ENCODE data around the gene XK. TPM values are rescaled to one million over a fixed set of nuclear protein-coding genes. Genes with fewer than 3 reads are reported as not detected.

Gene XK
- total and polyA plus RNA-seq, 9 of the 15 experiments (the other 6 are each of a cell fraction or from before 2014, with no cell fraction given): 4.0 to 21.6 (median 11.6) TPM

DNA sequence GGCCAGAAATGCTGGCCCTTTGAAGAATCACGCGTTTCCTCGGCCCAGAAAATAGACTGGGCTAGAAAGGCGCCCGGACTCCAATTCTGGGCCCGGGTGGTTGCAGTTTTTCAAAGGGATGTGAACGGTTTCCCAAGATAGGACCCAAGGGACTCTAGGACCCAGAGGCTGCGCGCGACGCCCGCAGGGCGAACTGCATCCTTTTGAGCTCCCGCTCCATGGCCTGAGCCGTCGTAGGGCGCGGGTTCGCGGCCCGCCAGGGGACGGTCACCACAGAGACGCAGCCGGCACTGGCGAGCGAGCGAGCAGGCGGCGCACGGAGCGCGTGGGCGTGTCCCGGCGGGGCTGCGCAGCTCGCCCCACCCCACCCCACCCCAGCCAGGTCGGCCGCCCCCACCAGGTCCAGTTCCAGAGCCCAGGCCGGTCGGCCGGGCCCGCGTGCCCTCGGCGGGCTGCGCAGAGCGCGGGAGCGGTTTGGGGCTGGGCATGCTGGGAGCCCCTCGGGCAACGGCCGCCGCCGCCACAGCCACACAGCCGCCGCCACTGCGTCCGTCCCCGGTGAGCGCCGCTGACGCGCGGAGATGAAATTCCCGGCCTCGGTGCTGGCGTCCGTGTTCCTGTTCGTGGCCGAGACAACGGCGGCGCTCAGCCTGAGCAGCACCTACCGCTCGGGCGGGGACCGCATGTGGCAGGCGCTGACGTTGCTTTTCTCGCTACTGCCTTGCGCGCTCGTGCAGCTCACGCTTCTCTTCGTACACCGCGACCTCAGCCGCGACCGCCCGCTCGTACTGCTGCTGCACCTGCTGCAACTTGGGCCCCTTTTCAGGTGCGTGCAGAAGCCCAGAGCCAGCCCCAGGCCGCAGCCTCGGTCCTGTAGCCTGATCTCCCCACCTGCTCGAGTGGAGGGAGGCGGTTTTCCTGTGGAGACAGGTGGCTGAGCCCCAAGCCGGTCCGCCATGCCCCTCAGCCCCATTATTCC, at the start of gene XK (continued):
- no peak for TF ChIP-seq ZNF253 (CRISPR knock-in tag; conservative IDR thresholded peaks at IDR 0.05)
- no peak for TF ChIP-seq SAFB2 (IDR thresholded peaks at IDR 0.05; ENCODE audit: borderline replicate concordance, low read depth, low read length, severe bottlenecking)
- TF ChIP-seq, protein P1, sequence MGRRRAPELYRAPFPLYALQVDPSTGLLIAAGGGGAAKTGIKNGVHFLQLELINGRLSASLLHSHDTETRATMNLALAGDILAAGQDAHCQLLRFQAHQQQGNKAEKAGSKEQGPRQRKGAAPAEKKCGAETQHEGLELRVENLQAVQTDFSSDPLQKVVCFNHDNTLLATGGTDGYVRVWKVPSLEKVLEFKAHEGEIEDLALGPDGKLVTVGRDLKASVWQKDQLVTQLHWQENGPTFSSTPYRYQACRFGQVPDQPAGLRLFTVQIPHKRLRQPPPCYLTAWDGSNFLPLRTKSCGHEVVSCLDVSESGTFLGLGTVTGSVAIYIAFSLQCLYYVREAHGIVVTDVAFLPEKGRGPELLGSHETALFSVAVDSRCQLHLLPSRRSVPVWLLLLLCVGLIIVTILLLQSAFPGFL (CRISPR knock-in tag; IDR thresholded peaks at IDR 0.05): no peak
- TF ChIP-seq HES1 (IDR thresholded peaks at IDR 0.05; ENCODE audit: low read depth): no peak
- peak; percentile 80 for TF ChIP-seq ZNF431 (CRISPR knock-in tag; IDR thresholded peaks at IDR 0.05)
- no peak for TF ChIP-seq TAF15 (IDR thresholded peaks at IDR 0.05; ENCODE audit: low read depth, low read length)
- 0 out of 2 replicates have a peak, but pooled peaks have one; percentile 31 for TF ChIP-seq MTA3 (IDR thresholded peaks at IDR 0.05; ENCODE audit: borderline replicate concordance)
- no peak for TF ChIP-seq ATF1 (CRISPR knock-in tag; IDR thresholded peaks at IDR 0.05)
- TF ChIP-seq ATF1 (tag; IDR thresholded peaks at IDR 0.05): peak; percentile 58; the same call in 1 of the 2 replicates
- TF ChIP-seq, protein P2, sequence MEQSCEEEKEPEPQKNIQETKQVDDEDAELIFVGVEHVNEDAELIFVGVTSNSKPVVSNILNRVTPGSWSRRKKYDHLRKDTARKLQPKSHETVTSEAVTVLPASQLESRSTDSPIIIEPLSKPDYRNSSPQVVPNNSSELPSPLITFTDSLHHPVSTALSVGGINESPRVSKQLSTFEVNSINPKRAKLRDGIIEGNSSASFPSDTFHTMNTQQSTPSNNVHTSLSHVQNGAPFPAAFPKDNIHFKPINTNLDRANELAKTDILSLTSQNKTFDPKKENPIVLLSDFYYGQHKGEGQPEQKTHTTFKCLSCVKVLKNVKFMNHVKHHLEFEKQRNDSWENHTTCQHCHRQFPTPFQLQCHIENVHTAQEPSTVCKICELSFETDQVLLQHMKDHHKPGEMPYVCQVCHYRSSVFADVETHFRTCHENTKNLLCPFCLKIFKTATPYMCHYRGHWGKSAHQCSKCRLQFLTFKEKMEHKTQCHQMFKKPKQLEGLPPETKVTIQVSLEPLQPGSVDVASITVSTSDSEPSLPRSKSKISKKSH (CRISPR knock-in tag; IDR thresholded peaks at IDR 0.05): no peak
- TF ChIP-seq ZNF277 (CRISPR knock-in tag; IDR thresholded peaks at IDR 0.05; ENCODE audit: borderline replicate concordance): no peak
- no peak; the same call in 1 of the 2 replicates for TF ChIP-seq ETS1 (conservative IDR thresholded peaks at IDR 0.05; ENCODE audit: control insufficient read depth, low read depth, low read length)
- no peak for TF ChIP-seq NR2C1 (IDR thresholded peaks at IDR 0.05)
- TF ChIP-seq NR2C1 (tag; IDR thresholded peaks at IDR 0.05): no peak
- TF ChIP-seq MAFK (IDR thresholded peaks at IDR 0.05; ENCODE audit: low read length): no peak
- TF ChIP-seq ZNF589 (CRISPR knock-in tag; IDR thresholded peaks at IDR 0.05; ENCODE audit: low read depth): no peak
- no peak for TF ChIP-seq HIVEP1 (CRISPR knock-in tag; IDR thresholded peaks at IDR 0.05)
- TF ChIP-seq YBX1 (IDR thresholded peaks at IDR 0.05): no peak
- TF ChIP-seq, protein P3, sequence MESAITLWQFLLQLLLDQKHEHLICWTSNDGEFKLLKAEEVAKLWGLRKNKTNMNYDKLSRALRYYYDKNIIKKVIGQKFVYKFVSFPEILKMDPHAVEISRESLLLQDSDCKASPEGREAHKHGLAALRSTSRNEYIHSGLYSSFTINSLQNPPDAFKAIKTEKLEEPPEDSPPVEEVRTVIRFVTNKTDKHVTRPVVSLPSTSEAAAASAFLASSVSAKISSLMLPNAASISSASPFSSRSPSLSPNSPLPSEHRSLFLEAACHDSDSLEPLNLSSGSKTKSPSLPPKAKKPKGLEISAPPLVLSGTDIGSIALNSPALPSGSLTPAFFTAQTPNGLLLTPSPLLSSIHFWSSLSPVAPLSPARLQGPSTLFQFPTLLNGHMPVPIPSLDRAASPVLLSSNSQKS (CRISPR knock-in tag; IDR thresholded peaks at IDR 0.05): no peak
- no peak for TF ChIP-seq SRF (CRISPR knock-in tag; IDR thresholded peaks at IDR 0.05)

All from K562 (cell line).